Activated CD4-positive, alpha-beta memory T cell treated with anti-CD3 and anti-CD28 coated beads for 36 hours (primary cell): ENCODE results near the gene RAD21L1. TPM values are rescaled to one million over a fixed set of nuclear protein-coding genes. Genes with fewer than 3 reads are reported as not detected.

Experiments
- CTCF ChIA-PET: fragments of 350-600 bp; sonication (Branson Sonifier 250); formaldehyde crosslinking; loops from one replicate; lab custom pipeline; 2021; ENCODE audit warnings: antibody characterized with exemption, inconsistent platforms; lab: Charles Lee
- POLR2A ChIA-PET: fragments of 350-600 bp; sonication (Branson Sonifier 250); formaldehyde crosslinking; loops from one replicate; lab custom pipeline; 2021; ENCODE audit warnings: antibody characterized with exemption; lab: Charles Lee
- DNase-seq: peaks from one replicate; pipeline ENCODE4 v3.0.0-alpha.2; 2020
- H3K27ac Mint-ChIP-seq: one replicate; pipeline ENCODE4 v1.8.0; 2021; ENCODE audit warnings: mixed read lengths
- H3K27me3 Mint-ChIP-seq: one replicate; pipeline ENCODE4 v1.8.0; 2021; ENCODE audit warnings: mixed read lengths
- H3K36me3 Mint-ChIP-seq: one replicate; pipeline ENCODE4 v1.8.0; 2021; ENCODE audit warnings: mixed read lengths
- H3K4me1 Mint-ChIP-seq: one replicate; pipeline ENCODE4 v1.8.0; 2021; ENCODE audit warnings: low read depth, mixed read lengths
- H3K4me3 Mint-ChIP-seq: one replicate; pipeline ENCODE4 v1.8.0; 2021; ENCODE audit warnings: mild to moderate bottlenecking, mixed read lengths
- H3K9me3 Mint-ChIP-seq: one replicate; pipeline ENCODE4 v1.8.0; 2021; ENCODE audit warnings: mixed read lengths
- intact Hi-C: fragments of 100-400 bp; cut with micrococcal nuclease; formaldehyde crosslinking; loops from one replicate; pipeline ENCODE4 v1.15.1; 2023
- total RNA-seq, 2 experiments: library from RNA; stranded (reverse); gene quantifications; one replicate each; pipeline ENCODE4 v1.2.3, GENCODE V29; 2021

The RAD21L1 gene
- total RNA-seq, 2 experiments from 2014 or later: not detected

DNA sequence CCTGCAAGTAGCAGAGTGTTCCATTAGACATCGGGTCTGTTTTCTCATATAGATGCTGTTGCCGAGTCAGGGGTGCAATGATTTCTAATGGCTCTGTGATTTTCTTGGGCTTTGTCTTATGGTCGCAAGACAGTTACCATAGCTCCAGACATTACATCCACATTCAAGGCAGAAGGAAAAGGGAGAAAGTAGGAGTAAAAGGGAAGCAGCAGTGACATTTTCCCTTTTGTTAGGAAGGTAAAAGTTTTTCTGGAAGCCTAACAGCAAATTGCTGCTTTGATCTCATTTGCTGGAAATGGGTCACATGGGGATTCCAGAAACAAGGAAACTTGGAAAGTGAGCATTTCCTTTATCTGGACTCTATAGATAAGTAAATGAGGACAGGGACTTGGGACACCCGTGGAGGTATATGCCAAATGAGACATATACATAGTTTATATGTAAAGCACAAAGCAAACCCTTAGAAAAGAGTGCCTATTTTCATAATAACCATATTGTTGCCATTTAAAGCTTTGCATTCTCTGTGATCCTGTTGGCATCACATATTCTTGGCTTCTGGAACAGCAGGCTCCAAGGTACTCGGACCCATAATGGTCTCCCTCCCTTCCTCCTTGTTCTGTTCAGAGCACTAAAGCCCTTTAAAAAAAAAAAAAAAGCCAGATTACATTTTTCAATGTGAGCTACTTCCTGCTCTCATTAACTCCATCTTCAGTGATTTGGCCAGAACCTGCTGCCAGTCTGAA, 22.9 kb upstream of the RAD21L1 start, which contains the start of gene C20orf202:
Gene C20orf202, plus strand, starts transcription at position 693 of the 743 bp plus-strand sequence. CDS start 132 bp downstream, outside the sequence.
- no peaks in the 10 kb centered on the region for H3K36me3 Mint-ChIP-seq
- ChIA-PET POLR2A (no interaction called here), CTCF (interaction anchor here (0.6 kb wide), 1 partner anchor 383 kb away, joined by 3 read pairs; no protein-coding TSS in a partner anchor)
- H3K9me3 Mint-ChIP-seq: no peaks in the 10 kb centered on the region
- H3K27me3 Mint-ChIP-seq: no peaks in the 10 kb centered on the region
- DNase-seq: no peak
- intact Hi-C loops: no loop called here
- peaks cover 2% of the 10 kb centered on the region for H3K4me1 Mint-ChIP-seq
- H3K4me3 Mint-ChIP-seq: no peak within 1 kb of the TSS
- H3K27ac Mint-ChIP-seq: no peak within 1 kb of the TSS

- intact Hi-C loops: no loop called here
- ChIA-PET CTCF (interaction anchor here (0.6 kb wide), 1 partner anchor 383 kb away, joined by 3 read pairs; no protein-coding TSS in a partner anchor), POLR2A (no interaction called here)
- Mint-ChIP-seq H3K27me3 (no peaks in the 10 kb centered on the region), H3K4me1 (peaks cover 2% of the 10 kb centered on the region), H3K36me3 (no peaks in the 10 kb centered on the region), H3K27ac (no peak overlapping the region), H3K4me3 (no peak overlapping the region), H3K9me3 (no peaks in the 10 kb centered on the region)
- no peak for DNase-seq
Measured at GRCh38 chr20:1203630-1204029, 22.2 kb upstream of the RAD21L1 start.

DNA sequence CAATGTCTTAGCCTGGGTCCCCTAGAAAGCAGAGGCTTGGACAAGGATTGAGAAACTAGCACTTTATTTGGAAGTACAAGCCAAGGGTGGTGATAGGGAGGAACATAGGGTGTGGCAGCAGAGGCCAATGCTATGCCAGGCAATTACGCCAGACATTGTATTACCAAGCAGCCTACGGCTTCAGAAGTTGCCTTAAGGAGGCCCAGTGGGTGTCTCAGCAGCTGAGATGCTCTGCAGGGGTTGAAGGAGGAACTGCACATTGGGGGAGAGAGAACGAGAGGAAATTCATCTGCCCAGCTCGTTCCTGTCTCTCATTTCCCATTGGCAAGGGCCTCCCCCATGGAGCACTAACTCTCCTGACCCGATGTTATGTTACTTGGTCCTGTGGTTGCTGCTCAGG, 21.7 kb upstream of the RAD21L1 start:
- Mint-ChIP-seq H3K36me3 (no peaks in the 10 kb centered on the region), H3K4me1 (peaks cover 2% of the 10 kb centered on the region), H3K4me3 (no peak overlapping the region), H3K27me3 (no peaks in the 10 kb centered on the region), H3K9me3 (no peaks in the 10 kb centered on the region), H3K27ac (no peak overlapping the region)
- DNase-seq: no peak
- ChIA-PET POLR2A (no interaction called here), CTCF (no interaction called here)
- intact Hi-C loops: no loop called here

- intact Hi-C loops: no loop called here
- no peaks in the 10 kb centered on the region for H3K9me3 Mint-ChIP-seq
- CTCF ChIA-PET: no interaction called here
Measured at GRCh38 chr20:1204576-1204975, 21.3 kb upstream of the RAD21L1 start.

DNA sequence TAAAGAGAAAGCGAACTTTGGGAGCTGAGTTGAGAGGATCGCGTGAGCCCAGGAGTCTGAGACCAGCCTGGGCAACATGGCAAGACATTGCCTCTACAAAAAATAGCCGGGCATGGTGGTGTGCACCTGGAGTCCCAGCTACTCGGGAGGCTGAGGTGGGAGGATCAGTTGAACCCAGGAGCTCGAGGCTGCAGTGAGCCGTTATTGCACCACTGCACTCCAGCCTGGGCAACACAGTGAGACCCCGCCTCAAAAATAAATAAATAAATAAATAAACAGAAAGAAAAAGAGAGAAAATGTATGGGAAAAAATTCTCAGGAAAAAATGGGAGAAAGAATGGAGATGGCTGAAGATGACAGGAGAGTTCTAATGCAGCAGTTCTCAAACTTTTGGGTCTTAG, 20.0 kb upstream of the RAD21L1 start:
- H3K36me3 Mint-ChIP-seq: no peaks in the 10 kb centered on the region
- no peak overlapping the region for H3K27ac Mint-ChIP-seq
- intact Hi-C loops: no loop called here
- H3K4me1 Mint-ChIP-seq: no peaks in the 10 kb centered on the region
- no peak overlapping the region for H3K4me3 Mint-ChIP-seq
- DNase-seq: no peak
- CTCF ChIA-PET: interaction anchor here (1.2 to 1.5 kb wide), 2 partner anchors 21 to 250 kb away, joined by 3 read pairs; no protein-coding TSS in a partner anchor
- POLR2A ChIA-PET: no interaction called here
- H3K9me3 Mint-ChIP-seq: no peaks in the 10 kb centered on the region
- H3K27me3 Mint-ChIP-seq: no peaks in the 10 kb centered on the region

More at GRCh38 chr20:1204576-1204975, 21.3 kb upstream of the RAD21L1 start:
- Mint-ChIP-seq H3K4me1 (peaks cover 2% of the 10 kb centered on the region), H3K27me3 (no peaks in the 10 kb centered on the region), H3K4me3 (no peak overlapping the region), H3K27ac (no peak overlapping the region), H3K36me3 (no peaks in the 10 kb centered on the region)
- no peak for DNase-seq
- POLR2A ChIA-PET: no interaction called here

GRCh38 chr20:1206366-1207148, 19.3 kb upstream of the RAD21L1 start:
- no peaks in the 10 kb centered on the region for H3K9me3 Mint-ChIP-seq
- DNase-seq: no peak
- intact Hi-C loops: no loop called here
- no peak overlapping the region for H3K4me3 Mint-ChIP-seq
- no peaks in the 10 kb centered on the region for H3K27me3 Mint-ChIP-seq
- no peak overlapping the region for H3K27ac Mint-ChIP-seq
- CTCF ChIA-PET: interaction anchor here (1.5 kb wide), 1 partner anchor 21 kb away, joined by 3 read pairs; no protein-coding TSS in a partner anchor
- H3K4me1 Mint-ChIP-seq: no peaks in the 10 kb centered on the region
- POLR2A ChIA-PET: no interaction called here
- H3K36me3 Mint-ChIP-seq: no peaks in the 10 kb centered on the region

DNA sequence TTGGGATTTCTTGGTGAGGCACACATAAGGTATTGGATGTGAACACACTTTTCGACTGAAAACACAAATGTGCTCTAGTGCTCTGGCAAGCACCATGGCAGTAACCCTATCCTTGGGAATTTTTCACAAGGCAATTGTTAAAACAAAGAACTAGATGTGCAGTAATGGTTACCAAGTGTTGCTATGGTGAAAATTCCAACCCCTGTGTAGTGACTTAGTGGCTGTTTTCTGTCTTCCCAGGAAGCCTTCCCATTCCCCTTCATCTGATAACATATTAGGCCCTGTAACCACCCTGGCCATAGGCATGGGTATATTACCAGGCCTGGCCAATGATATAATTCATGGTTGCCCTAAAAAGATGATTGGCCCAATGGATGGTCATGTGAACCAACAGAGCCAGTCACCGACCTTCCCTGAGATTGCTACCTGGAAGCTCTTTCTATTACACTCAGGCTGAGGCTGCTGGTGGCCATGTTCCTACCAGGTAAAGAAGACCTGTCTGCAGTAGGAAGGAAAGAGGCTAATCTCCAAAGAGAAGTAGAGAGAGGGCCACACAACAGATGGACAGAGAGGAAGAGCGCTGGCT, 18.5 kb upstream of the RAD21L1 start:
- H3K36me3 Mint-ChIP-seq: no peaks in the 10 kb centered on the region
- CTCF ChIA-PET: no interaction called here
- no peak overlapping the region for H3K27ac Mint-ChIP-seq
- no peak overlapping the region for H3K4me3 Mint-ChIP-seq
- no peaks in the 10 kb centered on the region for H3K9me3 Mint-ChIP-seq
- no peak for DNase-seq
- no peaks in the 10 kb centered on the region for H3K27me3 Mint-ChIP-seq
- no peaks in the 10 kb centered on the region for H3K4me1 Mint-ChIP-seq
- POLR2A ChIA-PET: no interaction called here
- intact Hi-C loops: no loop called here

DNA sequence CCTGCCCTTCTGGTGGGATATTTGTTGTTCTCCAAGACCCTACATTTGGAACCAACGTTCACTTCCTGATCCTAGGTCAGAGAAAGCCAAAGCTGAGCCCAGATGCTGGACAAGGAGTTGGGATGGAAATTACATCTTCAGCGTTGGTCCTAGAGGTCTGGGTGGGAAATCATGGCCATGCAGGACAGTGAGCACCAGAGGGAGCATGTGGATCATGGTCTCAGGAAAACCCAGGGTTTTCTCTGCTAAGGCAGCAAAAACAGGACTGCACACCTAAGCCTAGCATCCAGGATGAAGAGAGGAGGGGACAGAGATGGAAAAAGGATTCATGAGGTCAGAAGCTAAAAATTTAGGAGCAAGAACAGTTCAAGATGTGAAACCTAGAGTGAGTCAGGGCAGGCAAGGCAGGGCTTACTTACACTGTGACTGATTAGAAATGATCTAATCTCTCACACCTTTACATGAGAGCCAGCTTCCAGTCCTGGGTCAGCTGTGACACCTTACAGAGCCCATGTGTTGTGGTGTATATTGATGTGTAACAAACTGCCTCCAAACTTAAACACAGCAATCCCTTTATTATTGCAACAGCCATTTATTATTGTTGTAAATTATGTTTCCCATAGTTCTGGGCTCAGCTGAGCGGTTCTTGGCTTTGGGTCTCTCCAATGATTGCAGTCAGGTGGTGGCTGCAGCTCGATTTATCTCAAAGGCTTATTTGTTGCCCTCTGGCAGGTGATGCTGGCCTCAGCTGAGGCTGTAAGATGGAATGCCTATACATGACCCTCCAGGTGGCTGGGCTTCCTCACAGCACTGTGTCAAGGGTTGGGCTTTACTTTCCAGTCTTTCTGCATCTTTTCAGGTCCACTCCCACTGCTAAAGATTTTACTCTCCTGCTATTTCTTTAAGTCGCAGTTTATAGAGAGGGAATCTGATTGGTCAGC, 16.1 kb upstream of the RAD21L1 start:
- POLR2A ChIA-PET: no interaction called here
- Mint-ChIP-seq H3K9me3 (no peaks in the 10 kb centered on the region), H3K27ac (no peak overlapping the region), H3K27me3 (no peaks in the 10 kb centered on the region), H3K4me3 (no peak overlapping the region), H3K4me1 (peaks cover 11% of the 10 kb centered on the region), H3K36me3 (no peaks in the 10 kb centered on the region)
- DNase-seq: no peak
- CTCF ChIA-PET: interaction anchor here (0.8 to 6.8 kb wide), 6 partner anchors 8 to 391 kb away, joined by 3 to 45 read pairs (median 5); partner anchors contain the start of gene TMEM74B
- intact Hi-C loops: loop anchor here (10.0 kb wide), 1 partner anchor 95 kb away; no protein-coding TSS in a partner anchor

- H3K27me3 Mint-ChIP-seq: no peaks in the 10 kb centered on the region
- H3K4me1 Mint-ChIP-seq: peaks cover 19% of the 10 kb centered on the region
- no peak overlapping the region for H3K27ac Mint-ChIP-seq
- intact Hi-C loops: loop anchor here (10.0 kb wide), 1 partner anchor 94 kb away; no protein-coding TSS in a partner anchor
- no peak overlapping the region for H3K4me3 Mint-ChIP-seq
- no peak for DNase-seq
- no peaks in the 10 kb centered on the region for H3K9me3 Mint-ChIP-seq
- H3K36me3 Mint-ChIP-seq: no peaks in the 10 kb centered on the region
- ChIA-PET POLR2A (no interaction called here), CTCF (interaction anchor here (1.3 to 6.8 kb wide), 2 partner anchors 103 to 392 kb away, joined by 5 to 45 read pairs; no protein-coding TSS in a partner anchor)
Measured at GRCh38 chr20:1210501-1210900, 15.3 kb upstream of the RAD21L1 start.

DNA sequence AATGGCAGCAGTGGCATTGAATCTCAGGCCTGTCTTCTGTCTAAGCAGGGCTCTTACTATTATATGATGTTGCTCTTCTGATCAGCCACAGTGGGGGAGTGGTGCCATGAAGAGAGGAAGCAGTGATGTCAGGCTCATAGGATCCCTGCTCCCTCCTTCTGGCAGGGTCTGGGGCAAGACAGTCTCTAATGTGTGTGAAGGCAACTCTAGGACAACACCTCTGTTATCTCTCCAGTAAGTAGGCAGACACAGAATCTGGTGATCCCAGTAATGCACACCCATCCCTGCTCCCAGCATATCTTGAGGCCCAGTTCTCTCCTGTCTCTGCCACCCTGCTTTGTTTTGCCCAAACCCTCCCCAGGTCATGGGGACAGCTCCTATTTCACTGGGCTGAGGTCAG, 13.8 kb upstream of the RAD21L1 start:
- no peaks in the 10 kb centered on the region for H3K27me3 Mint-ChIP-seq
- H3K9me3 Mint-ChIP-seq: no peaks in the 10 kb centered on the region
- intact Hi-C loops: loop anchor here (2.0 to 10.0 kb wide), 2 partner anchors 93 kb away; partner anchors contain the start of gene PSMF1
- DNase-seq: no peak
- no peaks in the 10 kb centered on the region for H3K36me3 Mint-ChIP-seq
- H3K27ac Mint-ChIP-seq: no peak overlapping the region
- H3K4me3 Mint-ChIP-seq: no peak overlapping the region
- peaks cover 33% of the 10 kb centered on the region for H3K4me1 Mint-ChIP-seq
- CTCF ChIA-PET: interaction anchor here (0.6 to 6.8 kb wide), 9 partner anchors 21 to 412 kb away, joined by 3 to 45 read pairs (median 6); partner anchors contain the start of gene PSMF1
- POLR2A ChIA-PET: no interaction called here
